Measurements from ENCODE around the gene CLVS2.

DNA sequence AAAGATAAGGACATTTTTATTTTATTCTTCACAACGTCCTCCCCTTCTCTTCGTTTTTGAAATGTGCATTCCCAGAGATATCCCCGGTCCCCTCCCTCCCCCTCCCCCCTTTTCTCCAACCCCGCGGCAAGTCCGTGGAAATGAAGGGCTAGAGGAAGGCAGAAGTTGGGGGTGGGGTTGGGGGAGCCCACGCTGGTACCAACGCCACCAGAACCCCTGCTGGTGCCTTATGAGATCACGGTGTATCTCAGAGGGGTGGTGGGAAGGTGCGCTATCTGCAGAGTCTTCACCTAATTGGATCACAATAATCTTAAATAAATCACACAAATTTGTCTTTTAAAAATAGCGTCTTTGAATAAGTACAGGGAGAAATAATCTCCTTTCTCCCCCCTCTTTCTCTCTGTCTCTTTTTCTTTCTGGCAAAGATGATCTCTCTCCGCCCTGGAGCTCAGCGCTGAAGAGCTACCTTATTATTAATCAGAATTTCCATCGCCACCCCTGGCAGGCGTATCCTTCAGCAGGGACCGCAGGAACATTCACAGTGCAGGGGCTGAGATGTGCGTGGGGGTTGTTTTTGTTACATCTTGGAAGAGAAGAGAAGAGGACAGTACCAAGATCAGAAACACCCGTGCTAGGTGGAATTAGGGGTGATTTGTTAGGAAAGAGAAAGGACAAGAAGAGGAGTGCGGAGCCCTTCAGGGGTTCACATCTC lies 915 bp downstream of the CLVS2 start:
- TF ChIP-seq POLR2A (IDR thresholded peaks at IDR 0.05): no peak
- TF ChIP-seq CTCF (IDR thresholded peaks at IDR 0.05): no peak
- no peak for TF ChIP-seq EP300 (IDR thresholded peaks at IDR 0.05)
